PC-9 (cell line): ENCODE results near the gene RAE1.

Experiments
- EZH2 ChIP-seq: fragments of 200-600 bp; sonication (generic); IDR thresholded peaks from 2 replicates; pipeline ENCODE4 v1.8.0; 2017; ENCODE audit warnings: antibody characterized with exemption, low read depth
- TF ChIP-seq, protein P1 (sequence below): fragments of 200-600 bp; sonication (generic); conservative IDR thresholded peaks from 2 replicates; pipeline ENCODE4 v1.6.1; 2017; ENCODE audit warnings: mixed run types, antibody characterized with exemption, mild to moderate bottlenecking, moderate library complexity

GRCh38 chr20:57381596-57382503 is 30.8 kb downstream of the RAE1 start:
- TF ChIP-seq, protein P1, sequence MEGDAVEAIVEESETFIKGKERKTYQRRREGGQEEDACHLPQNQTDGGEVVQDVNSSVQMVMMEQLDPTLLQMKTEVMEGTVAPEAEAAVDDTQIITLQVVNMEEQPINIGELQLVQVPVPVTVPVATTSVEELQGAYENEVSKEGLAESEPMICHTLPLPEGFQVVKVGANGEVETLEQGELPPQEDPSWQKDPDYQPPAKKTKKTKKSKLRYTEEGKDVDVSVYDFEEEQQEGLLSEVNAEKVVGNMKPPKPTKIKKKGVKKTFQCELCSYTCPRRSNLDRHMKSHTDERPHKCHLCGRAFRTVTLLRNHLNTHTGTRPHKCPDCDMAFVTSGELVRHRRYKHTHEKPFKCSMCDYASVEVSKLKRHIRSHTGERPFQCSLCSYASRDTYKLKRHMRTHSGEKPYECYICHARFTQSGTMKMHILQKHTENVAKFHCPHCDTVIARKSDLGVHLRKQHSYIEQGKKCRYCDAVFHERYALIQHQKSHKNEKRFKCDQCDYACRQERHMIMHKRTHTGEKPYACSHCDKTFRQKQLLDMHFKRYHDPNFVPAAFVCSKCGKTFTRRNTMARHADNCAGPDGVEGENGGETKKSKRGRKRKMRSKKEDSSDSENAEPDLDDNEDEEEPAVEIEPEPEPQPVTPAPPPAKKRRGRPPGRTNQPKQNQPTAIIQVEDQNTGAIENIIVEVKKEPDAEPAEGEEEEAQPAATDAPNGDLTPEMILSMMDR: peak; percentile 95
- TF ChIP-seq EZH2: no peak
